Right ventricle myocardium inferior (tissue), 1 donor: ENCODE data around the gene LCNL1. TPM values are rescaled to one million over a fixed set of nuclear protein-coding genes. Genes with fewer than 3 reads are reported as not detected.

ENCODE experiments used
- ATAC-seq: fragments of 200-7000 bp; cut with Tn5 transposase; one replicate; pipeline ENCODE4 v1.9.1; 2020; ENCODE audit warnings: mild to moderate bottlenecking, moderate library complexity
- DNase-seq: peaks from one replicate; pipeline ENCODE4 v3.0.0; 2021; ENCODE audit errors: missing footprints
- intact Hi-C: fragments of 100-400 bp; cut with DNase I; formaldehyde crosslinking; loops from one replicate; pipeline ENCODE4 v1.11.0; 2022
- total RNA-seq: library from RNA; stranded (reverse); fragmentation: NEBNext Ultra II Directional; extraction: Animal tissue kit (Norgen Biotek cat#: 25700); gene quantifications from one replicate; pipeline ENCODE4 v1.2.1, GENCODE V29; 2021
- donor health status: DM: no; HTN: yes; CAD: no; lungs with severe emphysema.

The LCNL1 gene
- total RNA-seq, 1 donor from 2014 or later: 8.6 TPM

- DNase-seq: no peak
- intact Hi-C loops: no loop called here
- ATAC-seq: no peak
These were observed 374 bp downstream of the LCNL1 start for GRCh38 chr9:136983167-136983566.

- ATAC-seq: peak; percentile 0
- intact Hi-C loops: no loop called here
- no peak for DNase-seq
These were observed 992 bp downstream of the LCNL1 start for GRCh38 chr9:136983656-136984314.

- intact Hi-C loops: no loop called here
- DNase-seq (no peak), ATAC-seq (no peak)
These were observed 1.8 kb downstream of the LCNL1 start for GRCh38 chr9:136984464-136985026.

GRCh38 chr9:136985027-136985602 lies 2.3 kb downstream of the LCNL1 start:
- no peak for DNase-seq
- intact Hi-C loops: no loop called here
- ATAC-seq: no peak

GRCh38 chr9:136985853-136986252 lies 3.1 kb downstream of the LCNL1 start:
- intact Hi-C loops: no loop called here
- DNase-seq (no peak), ATAC-seq (no peak)

- intact Hi-C loops: no loop called here
- DNase-seq (no peak), ATAC-seq (no peak)
These were observed 6.1 kb downstream of the LCNL1 start for GRCh38 chr9:136988872-136989271.

GRCh38 chr9:136990242-136990911 lies 7.6 kb downstream of the LCNL1 start:
- ATAC-seq (no peak), DNase-seq (no peak)
- intact Hi-C loops: loop anchor here (2.0 kb wide), 1 partner anchor 40 kb away; no protein-coding TSS in a partner anchor

GRCh38 chr9:136991993-136992818 lies 9.4 kb downstream of the LCNL1 start, which contains the start of gene PAXX:
PAXX (plus strand) TSS chr9:136992422; CDS start chr9:136992444, 22 bp downstream.
- intact Hi-C loops: loop anchor here (2.0 kb wide), 1 partner anchor 41 kb away; no protein-coding TSS in a partner anchor
- ATAC-seq (peak; percentile 97), DNase-seq (peak; percentile 97)

- DNase-seq (no peak), ATAC-seq (no peak)
- intact Hi-C loops: no loop called here
These were observed 10.1 kb downstream of the LCNL1 start for GRCh38 chr9:136992819-136993369.

GRCh38 chr9:136994180-136994887 lies 11.5 kb downstream of the LCNL1 start:
- DNase-seq (no peak), ATAC-seq (no peak)
- intact Hi-C loops: no loop called here

GRCh38 chr9:136994888-136995230 lies 12.1 kb downstream of the LCNL1 start:
- ATAC-seq (no peak), DNase-seq (no peak)
- intact Hi-C loops: no loop called here

GRCh38 chr9:136995362-136995761 lies 12.6 kb downstream of the LCNL1 start:
- ATAC-seq: no peak
- no peak for DNase-seq
- intact Hi-C loops: no loop called here

GRCh38 chr9:136995772-136996311 lies 13.0 kb downstream of the LCNL1 start:
- intact Hi-C loops: no loop called here
- ATAC-seq (no peak), DNase-seq (no peak)

GRCh38 chr9:136996361-136997292 lies 13.8 kb downstream of the LCNL1 start, which contains the start of gene CLIC3:
CLIC3 (minus strand) TSS chr9:136996568; CDS start chr9:136996543, 25 bp downstream.
- ATAC-seq (no peak), DNase-seq (no peak)
- intact Hi-C loops: no loop called here

GRCh38 chr9:136997371-136997770 lies 14.6 kb downstream of the LCNL1 start:
- intact Hi-C loops: no loop called here
- no peak for ATAC-seq

GRCh38 chr9:136997830-136998234 lies 15.0 kb downstream of the LCNL1 start:
- DNase-seq (no peak), ATAC-seq (no peak)
- intact Hi-C loops: no loop called here

More at GRCh38 chr9:136997371-136997770, 14.6 kb downstream of the LCNL1 start:
- DNase-seq: no peak
